Hepatocyte (in vitro differentiated cells): Measurements from ENCODE around the gene NTF3. TPM values are rescaled to one million over a fixed set of nuclear protein-coding genes. Genes with fewer than 3 reads are reported as not detected.

Experiments
- DNase-seq: peaks from one replicate; pipeline ENCODE4 v3.0.0-alpha.2; 2016; ENCODE audit warnings: low spot score
- H2AFZ ChIP-seq: fragments of 200-600 bp; sonication (generic); 2 replicates; pipeline ENCODE4 v1.6.0; 2016; ENCODE audit warnings: antibody characterized with exemption, mild to moderate bottlenecking
- H3K27ac ChIP-seq: fragments of 200-600 bp; sonication (generic); 2 replicates; pipeline ENCODE4 v1.5.1; 2016; ENCODE audit warnings: mild to moderate bottlenecking
- H3K27me3 ChIP-seq: fragments of 200-600 bp; sonication (generic); 2 replicates; pipeline ENCODE4 v1.6.1; 2016
- H3K36me3 ChIP-seq: fragments of 200-600 bp; sonication (generic); replicated peaks from 2 replicates; pipeline ENCODE4 v1.5.1; 2016; ENCODE audit warnings: low read depth; ENCODE audit not compliant: insufficient read depth
- H3K4me1 ChIP-seq: fragments of 200-600 bp; sonication (generic); 2 replicates; pipeline ENCODE4 v1.5.1; 2016; ENCODE audit warnings: mild to moderate bottlenecking, moderate library complexity; ENCODE audit not compliant: insufficient read depth
- H3K4me2 ChIP-seq: fragments of 200-600 bp; sonication (generic); 2 replicates; pipeline ENCODE4 v1.6.0; 2016
- H3K4me3 ChIP-seq: fragments of 200-600 bp; sonication (generic); 2 replicates; pipeline ENCODE4 v1.5.1; 2016; ENCODE audit warnings: mild to moderate bottlenecking
- H3K79me2 ChIP-seq: fragments of 200-600 bp; sonication (generic); 2 replicates; pipeline ENCODE4 v1.6.0; 2017; ENCODE audit warnings: mild to moderate bottlenecking
- H3K9me2 ChIP-seq: fragments of 200-600 bp; sonication (generic); replicated peaks from 2 replicates; pipeline ENCODE4 v1.6.0; 2017; ENCODE audit warnings: mild to moderate bottlenecking; ENCODE audit not compliant: insufficient read depth
- H3K9me3 ChIP-seq: fragments of 200-600 bp; sonication (generic); 2 replicates; pipeline ENCODE4 v1.5.1; 2016; ENCODE audit warnings: low read depth, mild to moderate bottlenecking
- H4K20me1 ChIP-seq: fragments of 200-600 bp; sonication (generic); 2 replicates; pipeline ENCODE4 v1.6.0; 2016; ENCODE audit warnings: mild to moderate bottlenecking; ENCODE audit not compliant: insufficient read depth, poor library complexity, severe bottlenecking
- CTCF ChIP-seq: fragments of 200-600 bp; sonication (generic); IDR thresholded peaks from 2 replicates; pipeline ENCODE4 v1.5.1; 2016; ENCODE audit warnings: antibody characterized with exemption, mild to moderate bottlenecking; ENCODE audit not compliant: poor library complexity
- EZH2 ChIP-seq: fragments of 200-600 bp; sonication (generic); IDR thresholded peaks from 2 replicates; pipeline ENCODE4 v1.6.1; 2016; ENCODE audit warnings: antibody characterized with exemption, mild to moderate bottlenecking, borderline replicate concordance
- EZH2phosphoT487 ChIP-seq: fragments of 200-600 bp; sonication (generic); IDR thresholded peaks from one replicate; pipeline ENCODE4 v1.6.1; 2018; ENCODE audit warnings: antibody characterized with exemption, mild to moderate bottlenecking, low read depth, moderate library complexity; ENCODE audit not compliant: unreplicated experiment, severe bottlenecking
- WGBS: methylation state at CpG from one replicate; pipeline ENCODE4 v1.1.6; 2016; ENCODE audit warnings: low lambda C conversion rate; ENCODE audit errors: missing lambda C conversion rate; 5-methylcytosine and 5-hydroxymethylcytosine counted together
- polyA plus RNA-seq: library from polyadenylated mRNA; unstranded; fragments of >200 nt; fragmentation: Nextera tagmentation; extraction: Ambion mirVana; gene quantifications from 2 replicates; pipeline ENCODE4 v1.2.1, GENCODE V29; 2016
- total RNA-seq: library from RNA; depleted of rRNA; stranded (reverse); fragments of >200 nt; gene quantifications from 2 replicates; pipeline ENCODE4 v1.2.3, GENCODE V29; 2014

The NTF3 gene
- total and polyA plus RNA-seq, 2 experiments from 2014 or later, result 5.0 to 7.1 TPM

DNA sequence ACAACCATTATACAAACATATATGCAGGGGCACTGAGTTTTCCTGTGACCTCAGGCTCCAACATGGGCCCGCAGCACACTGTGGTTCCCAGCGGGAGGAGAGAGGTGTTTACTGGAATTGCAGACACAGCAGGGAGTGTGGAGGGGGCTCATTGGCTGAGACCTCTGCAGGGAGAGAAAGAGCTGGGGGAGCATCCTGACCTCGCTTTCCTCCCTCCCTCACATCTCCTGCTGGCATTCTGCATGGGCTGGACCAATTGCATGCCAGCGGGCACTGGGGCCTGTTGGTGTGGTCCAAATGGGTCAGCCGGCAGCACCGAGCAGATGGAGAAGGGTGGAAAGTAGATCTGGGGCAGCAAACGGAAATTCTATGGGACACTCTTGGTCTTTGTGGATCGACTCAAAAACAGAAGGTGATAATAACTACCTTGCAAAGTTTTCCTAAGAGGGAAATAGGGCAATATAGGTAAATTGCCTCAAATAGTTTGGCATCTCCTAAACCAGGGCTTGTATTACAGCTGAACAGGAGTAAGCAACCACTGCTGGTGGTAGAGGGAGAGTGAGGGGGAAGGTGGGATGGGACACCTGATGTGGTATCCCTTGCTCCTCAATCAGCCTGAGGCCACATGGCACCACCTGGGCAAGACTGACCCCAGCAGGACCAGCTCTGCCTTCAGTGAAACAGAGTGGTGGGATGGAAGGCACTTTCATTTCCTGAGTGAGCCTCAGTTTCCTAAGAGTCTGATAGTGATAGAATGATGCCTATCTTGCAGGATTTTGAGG, 86.9 kb downstream of the NTF3 start:
- WGBS, result 85% methylated on average over 8 of the region's 8 CpGs
- H3K9me3 ChIP-seq, result no peaks in the 10 kb centered on the region

DNA sequence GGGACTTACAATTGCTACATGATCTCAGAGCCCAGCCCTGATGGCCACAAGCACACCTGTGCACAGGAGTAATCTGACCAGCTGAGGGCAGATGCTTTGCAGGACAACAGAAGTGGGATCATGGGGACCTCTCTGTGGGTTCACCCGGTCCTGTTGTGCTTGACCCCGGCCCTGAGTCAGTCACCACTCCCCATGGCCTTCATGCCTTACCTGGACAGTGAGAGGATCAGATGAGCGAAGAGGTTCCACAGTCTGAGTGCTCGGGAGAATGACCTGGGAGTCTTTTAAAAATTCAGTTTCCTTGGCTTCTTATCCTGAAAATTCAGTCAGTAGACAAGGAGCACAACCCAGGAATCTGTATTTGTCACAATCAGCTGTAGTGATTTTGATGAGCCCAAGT, 88.1 kb downstream of the NTF3 start:
- H3K36me3 ChIP-seq, result no peaks in the 10 kb centered on the region
- no peaks in the 10 kb centered on the region for H3K9me2 ChIP-seq
- H3K79me2 ChIP-seq, result no peaks in the 10 kb centered on the region
- H3K4me2 ChIP-seq, result no peak overlapping the region
- no peak overlapping the region for H3K4me3 ChIP-seq
- 87% methylated on average over 4 of the region's 4 CpGs for WGBS
- no peaks in the 10 kb centered on the region for H3K27me3 ChIP-seq
- H3K27ac ChIP-seq, result no peak overlapping the region
- no peak overlapping the region for H2AFZ ChIP-seq
- no peak for TF ChIP-seq EZH2
- no peak for TF ChIP-seq CTCF
- TF ChIP-seq EZH2phosphoT487, result no peak
- no peaks in the 10 kb centered on the region for H3K9me3 ChIP-seq
- H4K20me1 ChIP-seq, result no peaks in the 10 kb centered on the region
- peaks cover 14% of the 10 kb centered on the region for H3K4me1 ChIP-seq
- DNase-seq, result no peak

More for the DNA sequence above, 86.9 kb downstream of the NTF3 start:
- DNase-seq, result no peak
- TF ChIP-seq CTCF (no peak), EZH2 (no peak), EZH2phosphoT487 (no peak)
- Histone ChIP-seq H4K20me1 (no peaks in the 10 kb centered on the region), H3K79me2 (no peaks in the 10 kb centered on the region), H3K27ac (no peak overlapping the region), H3K4me3 (no peak overlapping the region), H3K4me1 (peaks cover 14% of the 10 kb centered on the region), H3K4me2 (no peak overlapping the region), H3K27me3 (no peaks in the 10 kb centered on the region), H2AFZ (no peak overlapping the region), H3K36me3 (no peaks in the 10 kb centered on the region), H3K9me2 (no peaks in the 10 kb centered on the region)

DNA sequence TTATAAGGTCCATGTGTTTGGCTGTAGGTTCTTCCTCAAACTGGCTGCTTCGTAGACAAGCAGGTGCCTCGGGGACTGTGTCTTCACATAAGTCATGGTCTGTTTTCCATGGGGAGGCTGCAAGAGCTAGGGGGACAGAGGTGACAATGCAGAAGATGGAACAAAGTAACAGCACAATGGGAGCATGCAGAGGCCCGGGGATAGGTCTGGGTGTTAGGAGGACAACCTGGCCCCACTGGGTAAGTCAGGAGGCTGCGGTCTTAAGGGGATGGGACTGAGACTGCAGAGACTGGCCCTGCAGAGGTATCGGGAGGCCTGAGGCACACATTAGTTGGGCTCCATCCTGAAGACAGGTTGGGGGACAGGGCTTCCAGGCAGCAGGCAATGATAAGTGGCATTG, 88.9 kb downstream of the NTF3 start:
- no peak overlapping the region for H3K27ac ChIP-seq
- H3K4me2 ChIP-seq, result no peak overlapping the region
- H3K36me3 ChIP-seq, result no peaks in the 10 kb centered on the region
- no peaks in the 10 kb centered on the region for H3K9me3 ChIP-seq
- no peaks in the 10 kb centered on the region for H3K9me2 ChIP-seq
- no peaks in the 10 kb centered on the region for H4K20me1 ChIP-seq
- no peak overlapping the region for H3K4me3 ChIP-seq
- no peak for TF ChIP-seq EZH2
- no peak for TF ChIP-seq EZH2phosphoT487
- no peak for TF ChIP-seq CTCF
- 94% methylated on average over 5 of the region's 5 CpGs for WGBS
- DNase-seq, result no peak
- peaks cover 12% of the 10 kb centered on the region for H3K4me1 ChIP-seq
- no peaks in the 10 kb centered on the region for H3K79me2 ChIP-seq
- H3K27me3 ChIP-seq, result no peaks in the 10 kb centered on the region
- H2AFZ ChIP-seq, result no peak overlapping the region
